ENCODE measurements around the gene ID4. TPM values are rescaled to one million over a fixed set of nuclear protein-coding genes. Genes with fewer than 3 reads are reported as not detected.
A peak's percentile ranks its signal among the peaks of the same experiment; 100 is the strongest.

ID4 gene
- total RNA-seq, 2 donors from 2014 or later, result 63.6 to 69.1 TPM

DNA sequence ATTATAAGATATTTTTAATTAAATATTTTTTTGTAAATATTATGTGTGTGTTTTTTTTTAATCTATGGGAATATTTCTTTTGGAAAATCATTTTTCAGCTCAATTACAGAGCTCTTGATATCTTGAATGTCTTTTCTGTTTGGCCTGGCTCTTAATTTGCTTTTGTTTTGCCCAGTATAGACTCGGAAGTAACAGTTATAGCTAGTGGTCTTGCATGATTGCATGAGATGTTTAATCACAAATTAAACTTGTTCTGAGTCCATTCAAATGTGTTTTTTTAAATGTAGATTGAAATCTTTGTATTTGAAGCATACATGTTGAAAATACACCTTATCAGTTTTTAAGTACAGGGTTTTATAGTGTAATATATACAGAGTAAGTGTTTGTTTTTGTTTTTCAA, 2.6 kb downstream of the ID4 start:
- intact Hi-C loops (cut with DNase I), result loop anchor here (10.0 kb wide), 1 partner anchor 845 kb away; no protein-coding TSS in a partner anchor
- DNase-seq (ENCODE audit: low spot score), result no peak
- Histone ChIP-seq H3K9me3 (no peaks in the 10 kb centered on the region), H3K36me3 (no peaks in the 10 kb centered on the region), H3K4me3 (peak overlapping the region; percentile 68 to 73), H3K27me3 (replicated peaks; ENCODE audit: insufficient read depth) (no peaks in the 10 kb centered on the region), H3K27ac (peak overlapping the region in 1 of 2 donors; percentile 89), H3K4me1 (replicated peaks) (no peaks in the 10 kb centered on the region)
- TF ChIP-seq POLR2AphosphoS5 (IDR thresholded peaks at IDR 0.05), result no peak
- TF ChIP-seq, protein P1, sequence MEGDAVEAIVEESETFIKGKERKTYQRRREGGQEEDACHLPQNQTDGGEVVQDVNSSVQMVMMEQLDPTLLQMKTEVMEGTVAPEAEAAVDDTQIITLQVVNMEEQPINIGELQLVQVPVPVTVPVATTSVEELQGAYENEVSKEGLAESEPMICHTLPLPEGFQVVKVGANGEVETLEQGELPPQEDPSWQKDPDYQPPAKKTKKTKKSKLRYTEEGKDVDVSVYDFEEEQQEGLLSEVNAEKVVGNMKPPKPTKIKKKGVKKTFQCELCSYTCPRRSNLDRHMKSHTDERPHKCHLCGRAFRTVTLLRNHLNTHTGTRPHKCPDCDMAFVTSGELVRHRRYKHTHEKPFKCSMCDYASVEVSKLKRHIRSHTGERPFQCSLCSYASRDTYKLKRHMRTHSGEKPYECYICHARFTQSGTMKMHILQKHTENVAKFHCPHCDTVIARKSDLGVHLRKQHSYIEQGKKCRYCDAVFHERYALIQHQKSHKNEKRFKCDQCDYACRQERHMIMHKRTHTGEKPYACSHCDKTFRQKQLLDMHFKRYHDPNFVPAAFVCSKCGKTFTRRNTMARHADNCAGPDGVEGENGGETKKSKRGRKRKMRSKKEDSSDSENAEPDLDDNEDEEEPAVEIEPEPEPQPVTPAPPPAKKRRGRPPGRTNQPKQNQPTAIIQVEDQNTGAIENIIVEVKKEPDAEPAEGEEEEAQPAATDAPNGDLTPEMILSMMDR (IDR thresholded peaks at IDR 0.05), result no peak
- TF ChIP-seq POLR2A (IDR thresholded peaks at IDR 0.05), result no peak
- WGBS, result 33% methylated on average over 1 of the region's 1 CpG

DNA sequence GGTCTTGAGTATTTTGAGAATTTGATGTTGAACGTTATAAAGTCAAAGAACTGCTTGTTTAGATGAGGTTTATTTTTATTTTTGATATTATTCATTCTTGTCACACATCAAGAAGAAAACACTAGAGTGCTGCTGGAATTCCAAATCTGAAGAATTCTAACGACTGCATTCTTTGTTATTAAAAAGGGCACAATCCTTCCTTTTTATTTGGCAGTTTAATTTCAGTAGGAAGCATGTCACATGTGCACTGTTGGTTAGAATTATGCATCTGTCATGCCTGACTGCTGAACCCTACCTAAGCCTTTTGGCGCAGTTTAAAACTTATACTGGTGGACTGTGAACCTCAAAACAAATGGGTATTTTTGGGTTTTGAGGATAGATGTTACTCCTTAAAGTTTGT, 4.0 kb downstream of the ID4 start:
- DNase-seq (ENCODE audit: low spot score), result no peak
- no peaks in the 10 kb centered on the region for H3K36me3 ChIP-seq
- intact Hi-C loops (cut with DNase I), result loop anchor here (10.0 kb wide), 1 partner anchor 846 kb away; no protein-coding TSS in a partner anchor
- no peak overlapping the region for H3K27ac ChIP-seq
- no peaks in the 10 kb centered on the region for H3K4me1 ChIP-seq (replicated peaks)
- H3K27me3 ChIP-seq (replicated peaks; ENCODE audit: insufficient read depth), result no peaks in the 10 kb centered on the region
- no peaks in the 10 kb centered on the region for H3K9me3 ChIP-seq
- no peak overlapping the region for H3K4me3 ChIP-seq
- TF ChIP-seq, protein P1 (IDR thresholded peaks at IDR 0.05), result no peak
- no peak for TF ChIP-seq POLR2A (IDR thresholded peaks at IDR 0.05)
- TF ChIP-seq POLR2AphosphoS5 (IDR thresholded peaks at IDR 0.05), result no peak
- 40% methylated on average over 3 of the region's 3 CpGs for WGBS

DNA sequence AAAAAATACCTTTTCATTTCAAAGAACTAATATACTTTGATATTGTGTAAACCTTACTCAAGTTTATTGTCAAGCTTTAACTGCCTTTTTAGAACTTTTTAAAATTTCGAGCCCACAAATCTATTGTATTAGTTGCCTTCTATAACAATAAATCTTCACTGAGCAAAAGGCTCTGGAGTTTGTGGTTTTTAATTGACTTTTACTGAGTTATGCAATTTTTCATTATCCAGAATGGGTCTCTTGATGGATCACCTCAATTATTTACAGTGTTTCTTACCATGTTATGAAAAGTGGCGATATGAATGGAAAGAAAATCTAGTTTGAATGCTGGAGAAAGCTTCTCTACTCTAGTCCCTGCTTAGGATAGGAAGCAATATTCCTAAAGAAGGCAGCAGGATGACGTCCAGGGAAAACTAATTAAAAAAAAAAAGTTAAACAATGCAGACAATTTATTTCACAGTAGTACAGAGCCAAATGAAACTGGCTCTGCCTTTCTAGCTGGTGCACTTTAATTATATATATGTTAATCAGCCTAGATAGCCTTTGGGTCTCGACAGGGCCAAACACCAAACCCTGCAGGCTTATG, 5.0 kb downstream of the ID4 start:
- H3K27ac ChIP-seq, result no peak overlapping the region
- DNase-seq (ENCODE audit: low spot score), result no peak
- no peaks in the 10 kb centered on the region for H3K27me3 ChIP-seq (replicated peaks; ENCODE audit: insufficient read depth)

DNA sequence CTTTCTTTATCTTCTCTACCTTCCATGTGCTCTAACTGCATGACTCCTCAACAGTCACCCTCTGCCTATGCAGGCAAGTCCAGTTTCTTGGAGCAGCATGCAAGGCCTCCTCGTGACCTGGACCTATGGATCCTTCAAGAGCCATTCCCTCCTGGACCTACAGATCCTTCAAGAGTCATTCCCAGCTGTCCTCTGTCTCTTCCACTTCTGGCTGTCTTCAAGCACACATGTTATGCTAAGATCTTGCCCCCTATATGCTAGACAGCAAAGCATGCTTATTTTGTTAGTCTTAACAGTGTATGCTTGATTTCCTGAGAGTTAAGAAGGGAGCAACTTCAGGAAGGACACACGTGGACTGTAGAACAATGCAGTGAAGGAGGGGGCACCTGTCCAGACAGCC, 7.5 kb downstream of the ID4 start:
- Histone ChIP-seq H3K27ac (no peak overlapping the region), H3K4me1 (replicated peaks) (no peaks in the 10 kb centered on the region), H3K27me3 (replicated peaks; ENCODE audit: insufficient read depth) (no peaks in the 10 kb centered on the region), H3K4me3 (no peak overlapping the region), H3K9me3 (no peaks in the 10 kb centered on the region), H3K36me3 (no peaks in the 10 kb centered on the region)
- WGBS, result 84% methylated on average over 2 of the region's 2 CpGs
- no peak for DNase-seq (ENCODE audit: low spot score)
- intact Hi-C loops (cut with DNase I), result loop anchor here (10.0 kb wide), 1 partner anchor 850 kb away; no protein-coding TSS in a partner anchor
- TF ChIP-seq POLR2A (IDR thresholded peaks at IDR 0.05), result no peak

More for the DNA sequence above, 5.0 kb downstream of the ID4 start:
- WGBS, result 30% methylated on average over 4 of the region's 4 CpGs
- H3K4me1 ChIP-seq (replicated peaks), result no peaks in the 10 kb centered on the region
- H3K36me3 ChIP-seq, result no peaks in the 10 kb centered on the region
- intact Hi-C loops (cut with DNase I), result loop anchor here (10.0 kb wide), 1 partner anchor 847 kb away; no protein-coding TSS in a partner anchor
- H3K9me3 ChIP-seq, result no peaks in the 10 kb centered on the region
- TF ChIP-seq POLR2A (IDR thresholded peaks at IDR 0.05) (no peak), POLR2AphosphoS5 (IDR thresholded peaks at IDR 0.05) (no peak)
- TF ChIP-seq, protein P1 (IDR thresholded peaks at IDR 0.05), result no peak
- no peak overlapping the region for H3K4me3 ChIP-seq

DNA sequence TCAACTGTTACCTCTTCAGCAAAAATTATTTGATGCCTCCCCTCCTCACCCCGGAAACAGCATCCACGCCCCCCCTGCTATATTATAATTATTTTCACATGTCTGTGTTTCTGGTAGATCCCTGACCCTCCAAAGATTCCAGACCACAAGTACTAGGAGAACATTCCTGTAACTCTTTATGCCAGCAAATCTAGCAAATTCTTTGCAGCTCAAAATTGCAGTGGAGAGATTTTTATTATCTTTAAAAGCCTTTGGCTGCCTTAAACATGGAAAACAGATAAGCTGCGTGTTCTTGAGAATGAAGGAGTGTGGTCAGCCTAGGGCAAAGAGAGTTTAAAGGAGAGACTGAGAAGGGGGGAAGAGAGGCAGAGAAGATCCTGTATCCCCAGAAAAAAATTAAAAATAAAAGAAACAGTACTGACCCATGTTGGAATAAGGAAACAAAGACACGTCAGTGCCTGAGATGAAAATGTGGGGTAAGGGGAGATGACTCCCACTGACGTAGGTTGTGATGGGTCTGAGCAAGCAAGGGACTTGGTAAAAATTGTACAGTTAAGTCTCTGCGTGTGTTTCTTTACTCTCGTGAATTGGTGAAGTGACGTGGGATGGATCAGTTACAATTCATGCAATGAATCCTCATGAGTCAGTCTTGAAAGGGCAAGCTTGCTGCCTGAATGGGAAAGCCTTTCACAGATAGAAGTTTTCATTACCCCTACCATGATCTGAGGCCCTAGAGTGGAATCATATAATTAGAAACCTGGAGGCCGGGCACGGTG, 8.3 kb downstream of the ID4 start:
- no peaks in the 10 kb centered on the region for H3K27me3 ChIP-seq (replicated peaks; ENCODE audit: insufficient read depth)
- H3K4me1 ChIP-seq (replicated peaks), result no peaks in the 10 kb centered on the region
- DNase-seq (ENCODE audit: low spot score), result no peak
- H3K4me3 ChIP-seq, result no peak overlapping the region
- no peak overlapping the region for H3K27ac ChIP-seq
- 90% methylated on average over 10 of the region's 10 CpGs for WGBS
- no peaks in the 10 kb centered on the region for H3K9me3 ChIP-seq
- H3K36me3 ChIP-seq, result no peaks in the 10 kb centered on the region
- TF ChIP-seq POLR2AphosphoS5 (IDR thresholded peaks at IDR 0.05) (no peak), POLR2A (IDR thresholded peaks at IDR 0.05) (no peak)
- TF ChIP-seq, protein P1 (IDR thresholded peaks at IDR 0.05), result no peak
- intact Hi-C loops (cut with DNase I), result loop anchor here (10.0 kb wide), 1 partner anchor 851 kb away; no protein-coding TSS in a partner anchor

Measured in prostate gland (tissue), 2 donors.